ENCODE data around the gene HERPUD1. TPM values are rescaled to one million over a fixed set of nuclear protein-coding genes. Genes with fewer than 3 reads are reported as not detected.

Gene HERPUD1
- polyA plus RNA-seq, 1 experiment: 306 TPM

GRCh38 chr16:56946767-56947603 lies 15.0 kb downstream of the HERPUD1 start:
- Histone ChIP-seq H3K4me3 (ENCODE audit: low read depth, low read length) (no peak overlapping the region), H3K27me3 (ENCODE audit: control insufficient read depth, insufficient read depth, low read length) (no peaks in the 10 kb centered on the region), H3K36me3 (ENCODE audit: control insufficient read depth, insufficient read depth, low read length) (peaks cover 17% of the 10 kb centered on the region)
- TF ChIP-seq, protein P1, sequence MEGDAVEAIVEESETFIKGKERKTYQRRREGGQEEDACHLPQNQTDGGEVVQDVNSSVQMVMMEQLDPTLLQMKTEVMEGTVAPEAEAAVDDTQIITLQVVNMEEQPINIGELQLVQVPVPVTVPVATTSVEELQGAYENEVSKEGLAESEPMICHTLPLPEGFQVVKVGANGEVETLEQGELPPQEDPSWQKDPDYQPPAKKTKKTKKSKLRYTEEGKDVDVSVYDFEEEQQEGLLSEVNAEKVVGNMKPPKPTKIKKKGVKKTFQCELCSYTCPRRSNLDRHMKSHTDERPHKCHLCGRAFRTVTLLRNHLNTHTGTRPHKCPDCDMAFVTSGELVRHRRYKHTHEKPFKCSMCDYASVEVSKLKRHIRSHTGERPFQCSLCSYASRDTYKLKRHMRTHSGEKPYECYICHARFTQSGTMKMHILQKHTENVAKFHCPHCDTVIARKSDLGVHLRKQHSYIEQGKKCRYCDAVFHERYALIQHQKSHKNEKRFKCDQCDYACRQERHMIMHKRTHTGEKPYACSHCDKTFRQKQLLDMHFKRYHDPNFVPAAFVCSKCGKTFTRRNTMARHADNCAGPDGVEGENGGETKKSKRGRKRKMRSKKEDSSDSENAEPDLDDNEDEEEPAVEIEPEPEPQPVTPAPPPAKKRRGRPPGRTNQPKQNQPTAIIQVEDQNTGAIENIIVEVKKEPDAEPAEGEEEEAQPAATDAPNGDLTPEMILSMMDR (IDR thresholded peaks at IDR 0.05; ENCODE audit: insufficient read depth, low read depth, low read length): no peak
- ChIA-PET CTCF (interaction anchor here (1.4 to 1.6 kb wide), 2 partner anchors 18 to 153 kb away, joined by 3 to 6 read pairs; no protein-coding TSS in a partner anchor), POLR2A (interaction anchor here (0.5 to 0.6 kb wide), 3 partner anchors 13 to 190 kb away, joined by 3 to 4 read pairs (median 3); no protein-coding TSS in a partner anchor)
- DNase-seq (ENCODE audit: low read depth): no peak

GRCh38 chr16:56947604-56947995 lies 15.7 kb downstream of the HERPUD1 start:
- TF ChIP-seq, protein P1 (IDR thresholded peaks at IDR 0.05; ENCODE audit: insufficient read depth, low read depth, low read length): no peak
- no peak overlapping the region for H3K4me3 ChIP-seq (ENCODE audit: low read depth, low read length)
- CTCF ChIA-PET: interaction anchor here (1.3 to 1.6 kb wide), 3 partner anchors 17 to 154 kb away, joined by 3 to 6 read pairs (median 5); no protein-coding TSS in a partner anchor
- peaks cover 14% of the 10 kb centered on the region for H3K36me3 ChIP-seq (ENCODE audit: control insufficient read depth, insufficient read depth, low read length)
- POLR2A ChIA-PET: interaction anchor here (0.5 to 0.6 kb wide), 3 partner anchors 14 to 189 kb away, joined by 3 to 4 read pairs (median 3); no protein-coding TSS in a partner anchor
- no peaks in the 10 kb centered on the region for H3K27me3 ChIP-seq (ENCODE audit: control insufficient read depth, insufficient read depth, low read length)
- DNase-seq (ENCODE audit: low read depth): no peak

DNA sequence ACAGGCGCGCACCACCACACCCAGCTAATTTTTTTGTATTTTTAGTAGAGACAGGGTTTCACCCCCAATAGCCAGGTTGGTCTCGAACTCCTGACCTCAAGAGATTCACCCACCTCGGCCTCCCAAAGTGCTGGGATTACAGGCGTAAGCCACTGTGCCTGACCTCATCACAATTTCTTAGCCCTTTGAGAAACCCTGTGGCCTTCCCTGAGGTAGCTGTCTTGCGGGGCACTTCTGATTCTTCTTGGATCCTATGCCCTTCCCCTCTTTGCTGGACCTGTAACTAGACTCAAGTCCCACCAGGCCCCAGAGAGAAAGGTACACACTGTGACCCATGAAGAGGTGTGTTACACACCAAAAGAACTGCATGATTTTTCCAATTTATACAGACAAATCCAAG lies 16.3 kb downstream of the HERPUD1 start:
- Histone ChIP-seq H3K27me3 (ENCODE audit: control insufficient read depth, insufficient read depth, low read length) (no peaks in the 10 kb centered on the region), H3K36me3 (ENCODE audit: control insufficient read depth, insufficient read depth, low read length) (peaks cover 9% of the 10 kb centered on the region), H3K4me3 (ENCODE audit: low read depth, low read length) (no peak overlapping the region)
- CTCF ChIA-PET: interaction anchor here (1.3 to 1.6 kb wide), 3 partner anchors 16 to 81 kb away, joined by 3 to 5 read pairs (median 5); no protein-coding TSS in a partner anchor
- no peak for DNase-seq (ENCODE audit: low read depth)
- TF ChIP-seq, protein P1 (IDR thresholded peaks at IDR 0.05; ENCODE audit: insufficient read depth, low read depth, low read length): no peak
- POLR2A ChIA-PET: no interaction called here

GRCh38 chr16:56950051-56950450 lies 18.1 kb downstream of the HERPUD1 start:
- Histone ChIP-seq H3K4me3 (ENCODE audit: low read depth, low read length) (no peak overlapping the region), H3K36me3 (ENCODE audit: control insufficient read depth, insufficient read depth, low read length) (peaks cover 4% of the 10 kb centered on the region), H3K27me3 (ENCODE audit: control insufficient read depth, insufficient read depth, low read length) (no peaks in the 10 kb centered on the region)
- TF ChIP-seq, protein P1 (IDR thresholded peaks at IDR 0.05; ENCODE audit: insufficient read depth, low read depth, low read length): no peak
- CTCF ChIA-PET: interaction anchor here (0.9 to 6.5 kb wide), 8 partner anchors 12 to 156 kb away, joined by 3 to 83 read pairs (median 4); partner anchors contain the start of gene SLC12A3
- POLR2A ChIA-PET: no interaction called here
- no peak for DNase-seq (ENCODE audit: low read depth)

- no peaks in the 10 kb centered on the region for H3K27me3 ChIP-seq (ENCODE audit: control insufficient read depth, insufficient read depth, low read length)
- no peak for DNase-seq (ENCODE audit: low read depth)
- TF ChIP-seq, protein P1 (IDR thresholded peaks at IDR 0.05; ENCODE audit: insufficient read depth, low read depth, low read length): no peak
- H3K4me3 ChIP-seq (ENCODE audit: low read depth, low read length): no peak overlapping the region
- ChIA-PET POLR2A (interaction anchor here (0.7 kb wide), 1 partner anchor 96 kb away, joined by 4 read pairs; no protein-coding TSS in a partner anchor), CTCF (interaction anchor here (0.6 to 6.5 kb wide), 13 partner anchors 9 to 156 kb away, joined by 3 to 83 read pairs (median 3); partner anchors contain the start of genes NLRC5 and SLC12A3)
- H3K36me3 ChIP-seq (ENCODE audit: control insufficient read depth, insufficient read depth, low read length): no peaks in the 10 kb centered on the region
These were observed 18.5 kb downstream of the HERPUD1 start for GRCh38 chr16:56950455-56950854.
